Heart left ventricle (tissue), 13 donors: ENCODE data around the gene CSTF1.

Experiments
- POLR2A ChIP-seq, 2 donors: fragments of 450-650 bp; IDR thresholded peaks; one replicate each; pipeline ENCODE4 v1.6.1; 2017; ENCODE audit warnings: antibody characterized with exemption in 2 of 2, mild to moderate bottlenecking in 2 of 2, moderate library complexity in 2 of 2
- TF ChIP-seq, protein P1 (sequence below), 12 donors: fragments of 200-600 bp; sonication (generic) in 4 of 12; IDR thresholded peaks; one replicate each; pipeline versions ENCODE4 v1.5.0 to v1.8.0; 2018 to 2022; ENCODE audit warnings: antibody characterized with exemption in 12 of 12, mild to moderate bottlenecking in 5 of 12
- donor health status: ischemic (EF 13 %, LVEDD 7.1; RV severe dilation, severe dysfunction).
- donor health status: DM: no; HTN: yes; CAD: no.
- donor health status: DM: no; HTN: no; CAD: no.
- donor health status: ischemic (EF 25% LVEDD 6.9; RV normal size, moderate dysfunction).
- donor health status: ischemic (EF 25% LVEDD 5.7; RV mildly dilated, moderate dysfunction).
- donor health status: ischemic (EF 35%, LVEDD 5.7; RV mildly dilated, moderate dysfunction).
- donor health status: nonischemic (EF 11% LVEDD 7.7; RV severe dilation, severe dysfunction).
- donor health status: DM: yes; HTN: yes; CAD: no.
- donor health status: PGD.
- donor health status: ischemic (EF 29% LVEDD 5.4; RV normal size, mild dysfunction).
- donor health status: nonischemic (EF 23%, LVEDD 6.1; RV moderate dilation, normal function).

- TF ChIP-seq, protein P1, sequence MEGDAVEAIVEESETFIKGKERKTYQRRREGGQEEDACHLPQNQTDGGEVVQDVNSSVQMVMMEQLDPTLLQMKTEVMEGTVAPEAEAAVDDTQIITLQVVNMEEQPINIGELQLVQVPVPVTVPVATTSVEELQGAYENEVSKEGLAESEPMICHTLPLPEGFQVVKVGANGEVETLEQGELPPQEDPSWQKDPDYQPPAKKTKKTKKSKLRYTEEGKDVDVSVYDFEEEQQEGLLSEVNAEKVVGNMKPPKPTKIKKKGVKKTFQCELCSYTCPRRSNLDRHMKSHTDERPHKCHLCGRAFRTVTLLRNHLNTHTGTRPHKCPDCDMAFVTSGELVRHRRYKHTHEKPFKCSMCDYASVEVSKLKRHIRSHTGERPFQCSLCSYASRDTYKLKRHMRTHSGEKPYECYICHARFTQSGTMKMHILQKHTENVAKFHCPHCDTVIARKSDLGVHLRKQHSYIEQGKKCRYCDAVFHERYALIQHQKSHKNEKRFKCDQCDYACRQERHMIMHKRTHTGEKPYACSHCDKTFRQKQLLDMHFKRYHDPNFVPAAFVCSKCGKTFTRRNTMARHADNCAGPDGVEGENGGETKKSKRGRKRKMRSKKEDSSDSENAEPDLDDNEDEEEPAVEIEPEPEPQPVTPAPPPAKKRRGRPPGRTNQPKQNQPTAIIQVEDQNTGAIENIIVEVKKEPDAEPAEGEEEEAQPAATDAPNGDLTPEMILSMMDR (IDR thresholded peaks at IDR 0.05), result no peak
- no peak for TF ChIP-seq POLR2A (IDR thresholded peaks at IDR 0.05)
These were observed 54.8 kb downstream of the CSTF1 start for GRCh38 chr20:56447227-56447626.
